HepG2 (cell line): ENCODE data around the gene C5orf24. TPM values are rescaled to one million over a fixed set of nuclear protein-coding genes. Genes with fewer than 3 reads are reported as not detected.

ENCODE experiments used
- AHR ChIP-seq: IDR thresholded peaks from 2 replicates; pipeline ENCODE4 v1.6.1; 2018; ENCODE audit warnings: missing genetic modification reagents, missing compliant biosample characterization
- BHLHE40 ChIP-seq: IDR thresholded peaks from 2 replicates; pipeline ENCODE4 v1.6.1; 2011; ENCODE audit warnings: low read length, improper control_type of control experiment
- EP300 ChIP-seq, 3 experiments: sonication (generic) in 1 of 3; formaldehyde crosslinking in 1 of 3; IDR thresholded peaks; 2 replicates each; pipeline versions ENCODE4 v1.5.1 to v1.6.1; 2011 to 2020; ENCODE audit warnings: low read depth in 2 of 3, low read length in 2 of 3, borderline replicate concordance in 1 of 3, improper control_type of control experiment in 1 of 3, mild to moderate bottlenecking in 1 of 3, missing genetic modification reagents in 1 of 3, moderate library complexity in 1 of 3
- ERF ChIP-seq: IDR thresholded peaks from 2 replicates; pipeline ENCODE4 v1.6.1; 2018; ENCODE audit warnings: missing biosample characterization, missing genetic modification reagents
- HNRNPL ChIP-seq: fragments of 200-400 bp; formaldehyde crosslinking; IDR thresholded peaks from 2 replicates; pipeline ENCODE4 v1.6.1; 2017; ENCODE audit warnings: mild to moderate bottlenecking, low read depth, low read length
- RBM22 ChIP-seq: fragments of 200-400 bp; formaldehyde crosslinking; optimal IDR thresholded peaks from 2 replicates; pipeline ENCODE3; 2017; ENCODE audit warnings: mild to moderate bottlenecking, low read length, moderate library complexity
- RXRA ChIP-seq: sonication (generic); formaldehyde crosslinking; IDR thresholded peaks from 2 replicates; pipeline ENCODE4 v1.5.1; 2020; ENCODE audit warnings: missing genetic modification reagents
- SIX4 ChIP-seq: sonication (generic); formaldehyde crosslinking; IDR thresholded peaks from 2 replicates; pipeline ENCODE4 v1.4.0; 2020; ENCODE audit warnings: missing genetic modification reagents
- SOX13 ChIP-seq, 3 experiments: fragments of 450-650 bp in 1 of 3; sonication (generic) in 1 of 3; formaldehyde crosslinking in 1 of 3; IDR thresholded peaks in 2 of 3; conservative IDR thresholded peaks in 1 of 3; 2 replicates each; pipeline versions ENCODE4 v1.5.0 to v1.6.1; 2016 to 2020; ENCODE audit warnings: antibody characterized with exemption in 1 of 3, mild to moderate bottlenecking in 1 of 3, missing compliant biosample characterization in 1 of 3, missing genetic modification reagents in 1 of 3, moderate library complexity in 1 of 3
- SRY ChIP-seq: sonication (generic); formaldehyde crosslinking; IDR thresholded peaks from 2 replicates; pipeline ENCODE4 v1.8.0; 2022; ENCODE audit warnings: mild to moderate bottlenecking, missing genetic modification reagents
- TARDBP ChIP-seq: sonication (generic); formaldehyde crosslinking; IDR thresholded peaks from 2 replicates; pipeline ENCODE4 v1.8.0; 2022; ENCODE audit warnings: mild to moderate bottlenecking, missing genetic modification reagents
- ZBTB42 ChIP-seq: sonication (generic); formaldehyde crosslinking; IDR thresholded peaks from 2 replicates; pipeline ENCODE4 v1.5.0; 2020; ENCODE audit warnings: mild to moderate bottlenecking, missing genetic modification reagents
- ZBTB7A ChIP-seq: sonication (generic); formaldehyde crosslinking; IDR thresholded peaks from 2 replicates; pipeline ENCODE4 v1.8.0; 2022; ENCODE audit warnings: mild to moderate bottlenecking, missing genetic modification reagents
- ZFYVE20 ChIP-seq: sonication (generic); formaldehyde crosslinking; IDR thresholded peaks from 2 replicates; pipeline ENCODE4 v1.8.0; 2023; ENCODE audit warnings: low read depth, mild to moderate bottlenecking, moderate library complexity, missing genetic modification reagents, borderline replicate concordance
- ZNF160 ChIP-seq: sonication (generic); formaldehyde crosslinking; IDR thresholded peaks from 2 replicates; pipeline ENCODE4 v1.8.0; 2022; ENCODE audit warnings: mild to moderate bottlenecking, inconsistent platforms, missing genetic modification reagents
- ZNF180 ChIP-seq: sonication (generic); formaldehyde crosslinking; IDR thresholded peaks from 2 replicates; pipeline ENCODE4 v1.4.0; 2020; ENCODE audit warnings: low read depth, missing genetic modification reagents, borderline replicate concordance
- ZNF205 ChIP-seq: IDR thresholded peaks from 2 replicates; pipeline ENCODE4 v1.6.1; 2018; ENCODE audit warnings: missing biosample characterization, missing genetic modification reagents
- ZNF263 ChIP-seq: sonication (generic); formaldehyde crosslinking; IDR thresholded peaks from 2 replicates; pipeline ENCODE4 v1.4.0; 2020; ENCODE audit warnings: missing genetic modification reagents
- ZNF674 ChIP-seq: sonication (generic); formaldehyde crosslinking; IDR thresholded peaks from 2 replicates; pipeline ENCODE4 v1.5.0; 2020; ENCODE audit warnings: low read depth, mild to moderate bottlenecking, missing genetic modification reagents
- ZNF766 ChIP-seq: sonication (generic); formaldehyde crosslinking; IDR thresholded peaks from 2 replicates; pipeline ENCODE4 v1.5.0; 2020; ENCODE audit warnings: missing genetic modification reagents, borderline replicate concordance
- polyA plus RNA-seq, 8 experiments: library from polyadenylated mRNA; depleted of rRNA in 3 of 8; stranded (reverse) in 7 of 8; unstranded in 1 of 8; fragments of >200 nt; fragmentation: Illumina TruSeq in 4 of 8; extraction: Trizol in 4 of 8; gene quantifications; 2 replicates each; pipeline versions ENCODE4 v1.2.1 to v1.2.3, GENCODE V29; 2011 to 2016; ENCODE audit warnings: low read depth in 4 of 8, missing spikeins in 1 of 8, mixed read lengths in 1 of 8; ENCODE audit not compliant: insufficient read depth in 1 of 8
- total RNA-seq, 5 experiments: library from RNA; depleted of rRNA; stranded (reverse); fragments of >200 nt; fragmentation: Illumina TruSeq; extraction: Trizol; gene quantifications; 2 replicates each; pipeline ENCODE4 v1.2.3, GENCODE V29; 2016; ENCODE audit warnings: low read depth in 1 of 5
- TF ChIP-seq, protein P1 (sequence below): sonication (generic); formaldehyde crosslinking; IDR thresholded peaks from 2 replicates; pipeline ENCODE4 v1.4.0; 2020; ENCODE audit warnings: missing genetic modification reagents, low read depth, mild to moderate bottlenecking, borderline replicate concordance
- TF ChIP-seq, protein P2 (sequence below), 2 experiments: sonication (generic) in 1 of 2; formaldehyde crosslinking in 1 of 2; IDR thresholded peaks; 2 replicates each; pipeline versions ENCODE4 v1.4.0 to v1.6.1; 2018 to 2020; ENCODE audit warnings: missing genetic modification reagents in 2 of 2, borderline replicate concordance in 1 of 2, low read depth in 1 of 2, mild to moderate bottlenecking in 1 of 2, missing biosample characterization in 1 of 2
- TF ChIP-seq, protein P3 (sequence below): IDR thresholded peaks from 2 replicates; pipeline ENCODE4 v1.6.1; 2016; ENCODE audit warnings: missing biosample characterization, missing genetic modification reagents, low read depth
- TF ChIP-seq, protein P4 (sequence below): sonication (generic); formaldehyde crosslinking; conservative IDR thresholded peaks from 2 replicates; pipeline ENCODE4 v1.4.0; 2020; ENCODE audit warnings: missing genetic modification reagents

The C5orf24 gene
- total and polyA plus RNA-seq, 2 of the 13 experiments (the other 11 are each of a cell fraction or from before 2014, with no cell fraction given), result 34.6 to 41.5 TPM

DNA sequence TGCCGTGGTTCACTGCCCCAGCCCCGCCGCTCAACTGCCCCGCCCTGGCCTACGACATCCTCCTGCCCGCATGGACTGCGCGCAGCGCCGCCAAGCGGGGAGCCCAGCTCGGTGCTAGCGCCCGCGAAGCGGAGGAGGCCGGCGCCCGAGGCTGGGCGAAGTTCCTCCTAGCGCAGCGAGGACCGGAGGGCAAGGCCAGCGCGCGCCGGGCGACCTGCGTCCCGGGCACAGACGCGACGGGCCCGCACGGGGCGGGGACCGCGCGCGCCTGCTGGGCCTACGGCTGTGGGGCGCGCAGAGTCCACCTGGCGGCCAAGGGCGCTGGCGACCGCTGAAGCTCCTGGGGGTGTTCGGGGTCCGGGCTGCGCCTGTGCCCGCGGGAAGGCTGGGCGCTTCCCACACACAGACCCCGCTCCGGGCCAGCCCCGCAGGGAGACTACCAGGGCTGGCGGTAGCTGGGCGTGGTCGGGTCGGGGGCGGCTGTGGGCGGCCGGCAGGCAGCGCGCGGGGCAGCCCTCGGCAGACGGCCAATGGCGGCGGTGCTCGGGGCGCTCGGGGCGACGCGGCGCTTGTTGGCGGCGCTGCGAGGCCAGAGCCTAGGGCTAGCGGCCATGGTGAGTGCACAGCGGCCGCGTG is 59.0 kb downstream of the C5orf24 start, which contains the start of gene PCBD2 (continued):
- TF ChIP-seq, protein P1, sequence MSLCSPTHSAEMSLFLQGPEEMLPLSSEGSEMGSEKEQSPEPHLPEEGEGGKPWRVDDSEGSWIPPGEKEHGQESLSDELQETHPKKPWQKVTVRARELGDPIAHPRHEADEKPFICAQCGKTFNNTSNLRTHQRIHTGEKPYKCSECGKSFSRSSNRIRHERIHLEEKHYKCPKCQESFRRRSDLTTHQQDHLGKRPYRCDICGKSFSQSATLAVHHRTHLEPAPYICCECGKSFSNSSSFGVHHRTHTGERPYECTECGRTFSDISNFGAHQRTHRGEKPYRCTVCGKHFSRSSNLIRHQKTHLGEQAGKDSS (CRISPR knock-in tag), result 0 out of 2 replicates have a peak, but pooled peaks have one; percentile 64
- TF ChIP-seq ZBTB42 (CRISPR knock-in tag) (0 out of 2 replicates have a peak, but pooled peaks have one; percentile 34), TARDBP (CRISPR knock-in tag) (peak; percentile 82), BHLHE40 (no peak), ZBTB7A (CRISPR knock-in tag) (peak; percentile 12; the same call in 1 of the 2 replicates), ZNF263 (peak; percentile 6; the same call in 1 of the 2 replicates), HNRNPL (peak; percentile 54; the same call in 1 of the 2 replicates), ZNF205 (peak; percentile 93), RBM22 (peak; percentile 81), RXRA (peak; percentile 65; the same call in 1 of the 2 replicates), AHR (CRISPR knock-in tag) (no peak), SRY (CRISPR knock-in tag) (peak; percentile 77; the same call in 1 of the 2 replicates), ZNF180 (CRISPR knock-in tag) (no peak), ERF (CRISPR knock-in tag) (peak; percentile 74), SIX4 (CRISPR knock-in tag) (no peak), ZNF674 (CRISPR knock-in tag) (no peak), ZFYVE20 (CRISPR knock-in tag) (no peak), ZNF160 (CRISPR knock-in tag) (peak; percentile 73; the same call in 1 of the 2 replicates), EP300 (IDR thresholded peaks at IDR 0.05; ENCODE audit: low read depth in 2 of 2, low read length in 2 of 2) (0 out of 4 replicates have a peak, but pooled peaks of 1 of the 2 experiments have one; percentile 12), EP300 (CRISPR knock-in tag; IDR thresholded peaks at IDR 0.05; ENCODE audit: borderline replicate concordance) (no peak), SOX13 (IDR thresholded peaks at IDR 0.05) (no peak), SOX13 (CRISPR knock-in tag; conservative IDR thresholded peaks at IDR 0.05 in 1 of 2, IDR thresholded peaks at IDR 0.05 in 1 of 2) (no peak; a peak in 1 of 4 replicates), ZNF766 (CRISPR knock-in tag) (0 out of 2 replicates have a peak, but pooled peaks have one; percentile 60)
- TF ChIP-seq, protein P2, sequence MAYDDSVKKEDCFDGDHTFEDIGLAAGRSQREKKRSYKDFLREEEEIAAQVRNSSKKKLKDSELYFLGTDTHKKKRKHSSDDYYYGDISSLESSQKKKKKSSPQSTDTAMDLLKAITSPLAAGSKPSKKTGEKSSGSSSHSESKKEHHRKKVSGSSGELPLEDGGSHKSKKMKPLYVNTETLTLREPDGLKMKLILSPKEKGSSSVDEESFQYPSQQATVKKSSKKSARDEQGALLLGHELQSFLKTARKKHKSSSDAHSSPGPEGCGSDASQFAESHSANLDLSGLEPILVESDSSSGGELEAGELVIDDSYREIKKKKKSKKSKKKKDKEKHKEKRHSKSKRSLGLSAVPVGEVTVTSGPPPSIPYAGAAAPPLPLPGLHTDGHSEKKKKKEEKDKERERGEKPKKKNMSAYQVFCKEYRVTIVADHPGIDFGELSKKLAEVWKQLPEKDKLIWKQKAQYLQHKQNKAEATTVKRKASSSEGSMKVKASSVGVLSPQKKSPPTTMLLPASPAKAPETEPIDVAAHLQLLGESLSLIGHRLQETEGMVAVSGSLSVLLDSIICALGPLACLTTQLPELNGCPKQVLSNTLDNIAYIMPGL (CRISPR knock-in tag; IDR thresholded peaks at IDR 0.05; ENCODE audit: borderline replicate concordance in 1 of 2, low read depth in 1 of 2), result peak; percentile 94 to 98
- TF ChIP-seq, protein P3, sequence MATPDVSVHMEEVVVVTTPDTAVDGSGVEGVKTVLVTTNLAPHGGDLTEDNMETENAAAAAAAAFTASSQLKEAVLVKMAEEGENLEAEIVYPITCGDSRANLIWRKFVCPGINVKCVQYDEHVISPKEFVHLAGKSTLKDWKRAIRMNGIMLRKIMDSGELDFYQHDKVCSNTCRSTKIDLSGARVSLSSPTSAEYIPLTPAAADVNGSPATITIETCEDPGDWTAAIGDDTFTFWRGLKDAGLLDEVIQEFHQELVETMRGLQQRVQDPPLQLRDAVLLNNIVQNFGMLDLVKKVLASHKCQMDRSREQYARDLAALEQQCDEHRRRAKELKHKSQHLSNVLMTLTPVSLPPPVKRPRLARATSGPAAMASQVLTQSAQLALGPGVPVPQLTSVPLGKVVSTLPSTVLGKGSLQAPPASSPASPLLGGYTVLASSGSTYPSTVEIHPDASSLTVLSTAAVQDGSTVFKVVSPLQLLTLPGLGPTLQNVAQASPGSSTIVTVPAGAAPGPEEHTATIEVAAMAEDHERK (CRISPR knock-in tag), result peak; percentile 17; the same call in 1 of the 2 replicates
- TF ChIP-seq, protein P4, sequence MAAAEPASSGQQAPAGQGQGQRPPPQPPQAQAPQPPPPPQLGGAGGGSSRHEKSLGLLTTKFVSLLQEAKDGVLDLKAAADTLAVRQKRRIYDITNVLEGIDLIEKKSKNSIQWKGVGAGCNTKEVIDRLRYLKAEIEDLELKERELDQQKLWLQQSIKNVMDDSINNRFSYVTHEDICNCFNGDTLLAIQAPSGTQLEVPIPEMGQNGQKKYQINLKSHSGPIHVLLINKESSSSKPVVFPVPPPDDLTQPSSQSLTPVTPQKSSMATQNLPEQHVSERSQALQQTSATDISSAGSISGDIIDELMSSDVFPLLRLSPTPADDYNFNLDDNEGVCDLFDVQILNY (CRISPR knock-in tag), result peak; percentile 32; the same call in 1 of the 2 replicates
